HG02943 (cell line): ENCODE measurements around the gene SCAF1.

ENCODE experiments used
- ATAC-seq: cut with Tn5 transposase; IDR thresholded peaks from one replicate; pipeline ENCODE4 v1.9.1; 2021; ENCODE audit warnings: mild to moderate bottlenecking, low read depth, moderate library complexity; ENCODE audit not compliant: unreplicated experiment

Gene SCAF1

GRCh38 chr19:49682274-49682673 is 40.3 kb downstream of the SCAF1 start:
- ATAC-seq = no peak

DNA sequence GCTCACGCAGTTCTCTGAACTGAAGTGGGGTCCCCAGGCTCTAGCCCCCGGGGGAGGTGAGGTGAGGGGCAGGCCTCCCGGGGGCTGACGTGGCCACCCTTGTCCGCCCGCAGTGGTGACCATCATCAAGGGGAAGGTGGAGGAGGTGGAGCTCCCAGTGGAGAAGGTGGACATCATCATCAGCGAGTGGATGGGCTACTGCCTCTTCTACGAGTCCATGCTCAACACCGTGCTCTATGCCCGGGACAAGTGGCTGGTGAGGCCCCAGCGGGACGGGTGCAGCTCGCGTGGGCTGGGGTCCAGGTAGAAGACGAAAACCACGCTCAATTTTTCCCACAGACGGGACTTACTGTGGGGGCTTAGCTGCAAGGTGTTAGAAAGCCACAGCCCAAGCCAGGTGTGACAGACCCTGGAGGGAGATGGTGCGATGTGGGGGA is 41.8 kb downstream of the SCAF1 start:
- no peak for ATAC-seq

DNA sequence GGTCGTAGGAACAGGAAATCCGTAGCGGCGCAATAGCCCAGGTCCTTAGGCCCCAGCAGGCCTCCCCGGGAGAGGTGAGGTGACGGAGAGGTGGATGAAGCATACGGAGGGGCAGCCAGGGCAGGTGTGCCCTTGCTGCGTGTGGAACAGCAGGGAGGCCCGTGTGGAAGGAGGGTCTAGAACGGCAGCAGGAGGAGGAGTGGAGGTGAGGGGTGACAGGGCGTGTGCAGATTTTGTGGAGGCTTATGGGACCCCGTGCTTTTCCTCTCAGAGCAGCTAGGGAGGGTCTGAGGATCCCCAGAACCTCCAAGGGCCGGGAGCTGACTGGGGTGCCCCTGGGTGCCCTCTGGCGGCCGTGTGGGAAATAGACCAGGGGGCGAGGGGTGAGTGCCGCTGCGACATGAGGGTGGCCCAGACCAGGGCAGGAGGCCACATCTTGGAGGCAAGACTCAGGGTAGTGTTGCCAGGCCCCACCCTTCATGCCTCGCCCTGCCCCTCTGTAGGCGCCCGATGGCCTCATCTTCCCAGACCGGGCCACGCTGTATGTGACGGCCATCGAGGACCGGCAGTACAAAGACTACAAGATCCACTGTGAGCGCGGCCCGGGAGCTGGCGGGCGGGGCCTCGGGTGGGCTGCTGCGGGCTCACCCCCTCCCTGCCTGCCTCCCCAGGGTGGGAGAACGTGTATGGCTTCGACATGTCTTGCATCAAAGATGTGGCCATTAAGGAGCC is 42.4 kb downstream of the SCAF1 start:
- ATAC-seq = no peak

GRCh38 chr19:49684983-49685553 is 43.1 kb downstream of the SCAF1 start:
- no peak for ATAC-seq

DNA sequence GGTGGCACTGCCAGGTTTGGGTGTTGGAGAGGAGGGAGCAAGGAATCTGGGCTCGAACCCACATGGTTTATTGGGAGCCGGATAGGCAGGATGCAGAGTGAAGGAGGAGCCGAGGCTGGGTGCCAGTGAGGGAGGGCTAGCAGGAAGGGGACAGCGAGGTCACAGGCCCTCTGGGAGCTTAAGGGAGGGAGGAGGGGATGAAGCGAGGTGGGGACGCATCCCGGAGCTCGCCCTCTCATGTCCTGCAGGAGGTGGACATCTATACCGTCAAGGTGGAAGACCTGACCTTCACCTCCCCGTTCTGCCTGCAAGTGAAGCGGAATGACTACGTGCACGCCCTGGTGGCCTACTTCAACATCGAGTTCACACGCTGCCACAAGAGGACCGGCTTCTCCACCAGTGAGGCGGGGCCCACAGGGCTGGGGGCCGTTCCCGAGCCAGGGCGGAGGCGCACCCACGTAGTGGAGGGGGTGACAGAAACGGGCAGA is 43.9 kb downstream of the SCAF1 start:
- ATAC-seq = no peak

DNA sequence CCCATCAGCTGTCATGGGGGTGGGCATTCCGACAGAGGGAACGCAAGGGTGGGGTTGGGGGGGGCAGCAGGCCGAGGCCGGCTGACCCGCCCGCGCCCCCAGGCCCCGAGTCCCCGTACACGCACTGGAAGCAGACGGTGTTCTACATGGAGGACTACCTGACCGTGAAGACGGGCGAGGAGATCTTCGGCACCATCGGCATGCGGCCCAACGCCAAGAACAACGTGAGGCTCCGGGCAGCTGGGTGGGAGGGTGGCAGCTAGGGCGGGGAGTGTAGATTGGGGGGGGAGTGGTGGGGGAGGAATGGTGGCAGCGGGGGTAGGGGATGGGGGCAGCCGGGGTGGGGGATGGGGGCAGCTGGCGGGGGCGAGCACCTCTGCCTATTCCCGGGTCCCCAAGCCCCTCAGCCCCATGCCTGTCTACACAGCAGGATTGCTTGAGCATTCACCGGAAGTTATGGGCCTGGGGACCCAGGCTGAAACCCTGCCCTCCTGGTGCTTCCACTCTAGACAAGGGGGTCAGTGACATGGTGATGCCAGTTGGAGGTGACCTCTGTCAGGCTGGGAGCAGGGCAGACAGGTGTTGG is 44.6 kb downstream of the SCAF1 start:
- no peak for ATAC-seq

- no peak for ATAC-seq
Measured at GRCh38 chr19:49687150-49687549, 45.1 kb downstream of the SCAF1 start.

DNA sequence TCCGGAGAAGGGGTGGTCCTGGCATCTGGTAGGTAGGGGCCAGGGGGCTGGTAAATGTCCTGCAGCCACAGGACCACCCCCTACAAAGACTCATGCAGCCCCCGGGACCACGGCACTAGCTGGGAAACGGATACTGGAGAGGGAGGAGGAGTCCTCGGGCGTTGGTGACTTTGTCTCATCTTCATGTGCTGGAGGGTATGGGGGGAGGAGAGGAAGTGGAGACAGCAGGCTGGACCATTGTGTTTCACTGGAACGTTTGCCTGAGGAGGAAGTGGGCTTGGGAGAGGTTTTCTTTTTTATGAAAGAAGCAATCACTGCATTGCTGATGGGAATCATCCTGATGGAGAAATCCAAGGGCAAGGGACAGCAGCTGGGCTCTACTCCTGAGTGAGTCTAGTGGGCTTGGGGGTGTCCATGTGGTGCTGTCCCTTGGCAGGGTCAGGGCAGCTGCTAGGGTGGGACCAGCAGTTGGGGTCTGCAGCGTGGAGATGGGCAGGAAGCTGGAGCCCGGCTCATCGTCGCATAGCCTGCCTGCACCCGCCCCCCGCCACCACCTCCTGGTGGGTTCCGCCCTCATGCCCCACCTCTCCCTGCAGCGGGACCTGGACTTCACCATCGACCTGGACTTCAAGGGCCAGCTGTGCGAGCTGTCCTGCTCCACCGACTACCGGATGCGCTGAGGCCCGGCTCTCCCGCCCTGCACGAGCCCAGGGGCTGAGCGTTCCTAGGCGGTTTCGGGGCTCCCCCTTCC is 45.7 kb downstream of the SCAF1 start:
- no peak for ATAC-seq

- ATAC-seq = no peak
Measured at GRCh38 chr19:49688531-49689132, 46.6 kb downstream of the SCAF1 start.

- ATAC-seq = no peak
Measured at GRCh38 chr19:49689133-49690078, 47.4 kb downstream of the SCAF1 start, which contains the start of gene ADM5. Gene ADM5, plus strand, starts transcription at chr19:49689594. Its CDS starts 244 bp downstream, at chr19:49689838.

DNA sequence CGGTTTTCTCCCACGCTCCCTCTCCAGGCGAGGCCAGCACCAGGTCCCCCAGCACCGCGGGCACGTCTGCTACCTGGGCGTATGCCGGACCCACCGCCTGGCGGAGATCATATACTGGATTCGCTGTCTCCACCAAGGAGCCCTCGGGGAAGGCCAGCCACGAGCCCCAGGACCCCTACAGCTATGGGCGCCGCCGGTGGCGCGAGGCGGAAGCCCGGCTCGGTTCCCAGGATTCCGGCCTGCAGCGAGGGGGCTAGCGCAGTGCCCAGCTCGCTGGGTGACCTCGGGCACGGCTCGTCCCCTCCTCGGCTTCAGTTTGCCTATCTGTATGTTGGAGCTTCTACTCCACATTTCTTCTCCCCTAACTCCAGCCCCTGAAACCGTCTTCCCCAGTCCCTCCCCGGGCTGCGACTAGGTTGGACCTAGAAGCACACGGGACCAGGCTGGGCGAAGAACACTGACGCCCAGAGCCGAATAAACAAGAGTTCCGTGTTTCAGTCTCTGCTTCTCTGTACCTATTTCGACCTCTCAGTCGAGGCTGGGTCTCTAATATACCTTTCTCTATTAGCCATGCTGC is 48.2 kb downstream of the SCAF1 start:
- ATAC-seq = no peak

- no peak for ATAC-seq
Measured at GRCh38 chr19:49690656-49691242, 48.7 kb downstream of the SCAF1 start, which contains the start of gene CPT1C. Gene CPT1C, plus strand, starts transcription at chr19:49691116. Its CDS starts 1,137 bp downstream, at chr19:49692253.

GRCh38 chr19:49691243-49692146 is 49.5 kb downstream of the SCAF1 start:
- no peak for ATAC-seq

- no peak for ATAC-seq
Measured at GRCh38 chr19:49692147-49692506, 50.1 kb downstream of the SCAF1 start.

GRCh38 chr19:49696115-49696514 is 54.1 kb downstream of the SCAF1 start:
- no peak for ATAC-seq

- ATAC-seq = no peak
Measured at GRCh38 chr19:49696865-49697264, 54.9 kb downstream of the SCAF1 start.

- ATAC-seq = no peak
Measured at GRCh38 chr19:49699364-49699763, 57.4 kb downstream of the SCAF1 start.

- ATAC-seq = no peak
Measured at GRCh38 chr19:49700563-49700962, 58.6 kb downstream of the SCAF1 start.
